Right renal cortex interstitium (tissue), 3 donors: ENCODE measurements around the gene PSAP. TPM values are rescaled to one million over a fixed set of nuclear protein-coding genes. Genes with fewer than 3 reads are reported as not detected.

ENCODE experiments used
- DNase-seq, 3 donors: peaks; one replicate each; pipeline ENCODE4 v3.0.0-alpha.2; 2013; ENCODE audit warnings: low read depth in 3 of 3, low spot score in 2 of 3
- polyA plus RNA-seq, 3 donors: library from polyadenylated mRNA; unstranded; fragments of 120-200 nt; gene quantifications; one replicate each; pipeline ENCODE4 v1.2.1, GENCODE V29; 2013; ENCODE audit not compliant: insufficient read length in 3 of 3

The PSAP gene
- polyA plus RNA-seq, 3 donors = 903 to 920 (median 909) TPM

DNA sequence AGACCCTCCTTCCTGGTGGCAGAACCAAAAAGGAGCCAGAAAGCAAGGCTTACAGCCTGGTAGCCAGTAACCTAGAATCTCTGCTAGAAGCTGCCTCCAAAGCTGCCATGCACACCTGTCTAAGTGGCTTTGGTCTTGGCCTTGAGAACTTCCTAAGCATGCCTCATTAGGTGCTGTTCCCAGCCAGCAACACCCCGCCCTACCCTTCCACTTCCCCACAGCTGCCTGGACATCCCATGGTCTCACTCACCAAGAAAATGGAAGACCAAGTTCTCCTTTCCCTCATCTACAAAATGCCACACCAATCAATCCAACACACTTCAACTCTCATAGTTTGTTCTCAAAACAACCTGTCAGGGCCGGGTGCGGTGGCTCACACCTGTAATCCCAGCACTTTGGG is 4.2 kb downstream of the PSAP start:
- DNase-seq = no peak

DNA sequence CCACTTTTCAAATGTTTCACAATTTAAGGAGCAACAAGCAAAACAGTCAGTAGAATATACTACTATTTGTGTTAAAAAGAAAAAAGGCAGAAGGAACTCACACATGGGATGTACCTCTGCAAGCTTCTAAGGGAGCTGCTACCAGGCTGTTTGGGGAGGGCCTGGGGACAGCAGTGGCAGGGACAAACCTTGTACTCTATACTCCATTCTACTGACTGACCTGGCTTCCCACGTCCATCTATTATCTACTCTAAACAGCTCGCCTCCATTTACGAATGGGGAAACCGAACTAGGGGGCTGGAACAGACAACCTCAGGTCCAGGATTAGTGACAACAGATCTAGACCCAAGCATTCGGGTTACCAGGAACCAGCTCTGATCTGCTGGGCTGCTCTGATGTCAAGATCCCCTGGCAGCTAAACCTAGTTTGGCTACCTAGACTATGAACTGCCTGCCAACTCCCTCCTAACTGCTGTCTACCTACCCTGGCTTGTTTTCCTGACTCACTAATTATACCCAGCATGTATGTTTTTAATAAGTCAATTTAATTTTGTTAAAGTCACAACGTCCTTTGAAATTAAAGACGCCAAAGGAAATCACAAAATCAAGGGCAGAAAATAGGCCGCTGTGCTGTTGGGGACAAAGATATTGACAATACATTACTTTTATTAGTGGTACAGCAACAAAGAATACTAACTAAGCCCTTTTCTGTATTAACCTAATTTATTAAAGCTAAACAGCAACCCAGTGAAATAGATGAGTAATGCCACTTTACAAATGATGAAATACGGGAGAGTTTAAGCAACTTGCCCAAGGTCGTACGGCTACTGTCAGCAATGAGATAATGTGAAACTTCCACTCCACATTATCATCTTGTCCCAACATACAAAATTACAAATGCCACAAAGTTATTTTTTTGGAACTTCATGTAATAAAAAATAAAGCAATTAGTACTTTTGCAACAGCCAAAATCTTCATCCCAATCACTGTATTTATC is 5.3 kb downstream of the PSAP start:
- no peak for DNase-seq

DNA sequence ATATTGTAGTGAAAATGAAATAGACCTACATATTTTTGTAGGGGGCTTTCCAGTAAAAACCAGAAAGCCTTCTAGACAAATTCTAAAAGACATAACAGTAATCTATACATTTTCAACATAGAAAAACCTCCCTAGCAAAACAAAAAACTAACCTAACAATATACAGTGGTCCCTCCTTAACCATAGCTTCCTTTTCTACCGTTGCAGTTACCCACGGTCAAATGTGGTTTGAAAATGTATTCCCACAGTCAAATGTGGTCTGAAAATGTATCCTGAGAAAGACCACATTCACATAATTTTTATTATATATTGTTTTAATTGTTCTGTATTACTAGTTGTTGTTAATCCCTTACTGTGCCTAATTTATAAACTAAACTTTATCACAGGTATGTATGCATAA is 6.4 kb downstream of the PSAP start:
- no peak for DNase-seq

DNA sequence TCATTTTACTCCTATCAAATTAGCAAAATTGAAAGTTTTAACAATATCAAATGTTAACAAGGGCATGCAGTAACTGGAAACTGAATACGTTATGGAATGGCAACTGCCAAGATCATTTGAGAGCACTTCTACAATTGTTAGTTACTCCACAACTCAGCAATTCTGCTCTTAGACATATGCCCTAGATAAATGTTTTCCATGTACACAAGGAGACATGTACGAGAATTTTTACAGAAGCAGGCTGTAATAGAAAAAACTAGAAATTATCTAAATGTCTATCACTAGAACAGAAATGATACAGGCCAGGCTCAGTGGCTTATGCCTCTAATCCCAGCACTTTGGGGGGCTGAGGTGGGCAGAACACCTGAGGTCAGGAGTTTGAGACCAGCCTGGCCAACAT is 7.0 kb downstream of the PSAP start:
- no peak for DNase-seq

DNA sequence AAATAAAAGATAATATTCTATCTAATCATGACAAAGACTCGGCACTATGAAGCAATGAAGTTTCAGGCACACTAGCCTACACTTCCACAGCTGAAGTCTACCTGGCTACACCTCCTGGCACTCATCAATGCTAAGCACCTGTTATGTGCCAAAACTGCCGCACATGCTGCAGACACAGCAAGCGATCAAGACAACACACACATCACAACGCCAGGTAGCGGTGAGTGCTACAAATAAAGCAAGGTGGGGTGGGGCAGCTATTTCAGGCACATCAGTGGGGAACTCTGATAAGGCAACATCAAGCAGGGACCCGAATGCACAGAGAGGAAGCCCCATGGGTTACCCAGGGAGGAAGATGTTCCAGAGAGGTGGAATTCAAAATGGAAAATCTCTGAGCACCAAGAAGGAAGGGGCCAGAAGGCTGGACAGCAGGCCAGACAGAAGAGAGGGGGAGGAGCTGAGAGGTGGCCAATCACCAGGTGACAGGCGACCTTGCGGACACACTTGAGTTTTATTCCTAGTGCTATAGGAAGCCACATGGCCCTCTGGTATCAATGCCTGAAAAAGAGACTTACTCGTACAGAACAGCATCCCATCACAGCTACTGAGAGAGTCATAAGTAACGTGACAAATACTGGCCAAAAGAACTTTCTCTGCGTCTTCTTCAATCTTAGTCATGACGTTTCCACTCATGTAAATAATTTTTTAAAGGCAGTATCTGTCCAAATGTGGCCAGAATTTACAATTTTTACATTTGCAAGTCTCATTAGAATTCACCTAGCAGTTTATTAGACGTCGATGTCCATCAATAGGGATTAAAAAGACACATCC is 8.0 kb downstream of the PSAP start:
- DNase-seq = no peak

DNA sequence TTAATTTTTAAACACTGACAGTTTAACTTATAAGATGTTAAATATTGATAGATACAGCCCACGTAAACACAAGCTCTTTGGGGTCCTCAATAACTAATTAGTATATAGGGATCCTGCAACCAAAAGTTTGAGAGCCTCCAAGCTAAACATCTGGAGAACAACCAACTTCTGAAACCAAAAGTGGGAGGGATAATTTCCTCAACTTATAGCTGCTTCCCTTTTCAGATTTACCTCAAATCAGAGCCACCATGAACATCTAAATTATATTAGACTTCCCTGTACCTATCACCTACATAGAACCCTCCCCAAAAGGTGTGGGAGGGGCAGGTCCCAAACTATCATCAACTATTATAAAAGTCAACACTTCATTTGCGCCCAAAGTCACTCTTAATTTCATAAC is 8.6 kb downstream of the PSAP start:
- no peak for DNase-seq

DNA sequence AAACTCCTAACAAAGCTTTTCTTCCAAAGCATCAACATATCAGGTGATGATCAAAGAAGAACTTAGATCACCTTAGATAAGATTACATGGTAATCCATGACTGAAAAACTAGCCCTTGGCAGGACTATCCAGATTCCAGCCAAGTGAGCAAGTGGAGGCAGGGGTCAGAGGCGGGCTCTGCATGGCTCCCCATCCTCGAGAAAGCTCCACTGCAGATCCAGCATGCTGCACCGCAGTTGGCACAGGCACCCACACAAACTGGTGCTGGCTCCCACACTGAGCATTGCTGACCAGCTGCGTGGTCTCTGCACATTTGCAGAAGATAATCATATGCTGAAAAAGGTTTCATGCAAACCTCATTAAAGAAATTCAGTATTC is 10.1 kb downstream of the PSAP start:
- DNase-seq = no peak

DNA sequence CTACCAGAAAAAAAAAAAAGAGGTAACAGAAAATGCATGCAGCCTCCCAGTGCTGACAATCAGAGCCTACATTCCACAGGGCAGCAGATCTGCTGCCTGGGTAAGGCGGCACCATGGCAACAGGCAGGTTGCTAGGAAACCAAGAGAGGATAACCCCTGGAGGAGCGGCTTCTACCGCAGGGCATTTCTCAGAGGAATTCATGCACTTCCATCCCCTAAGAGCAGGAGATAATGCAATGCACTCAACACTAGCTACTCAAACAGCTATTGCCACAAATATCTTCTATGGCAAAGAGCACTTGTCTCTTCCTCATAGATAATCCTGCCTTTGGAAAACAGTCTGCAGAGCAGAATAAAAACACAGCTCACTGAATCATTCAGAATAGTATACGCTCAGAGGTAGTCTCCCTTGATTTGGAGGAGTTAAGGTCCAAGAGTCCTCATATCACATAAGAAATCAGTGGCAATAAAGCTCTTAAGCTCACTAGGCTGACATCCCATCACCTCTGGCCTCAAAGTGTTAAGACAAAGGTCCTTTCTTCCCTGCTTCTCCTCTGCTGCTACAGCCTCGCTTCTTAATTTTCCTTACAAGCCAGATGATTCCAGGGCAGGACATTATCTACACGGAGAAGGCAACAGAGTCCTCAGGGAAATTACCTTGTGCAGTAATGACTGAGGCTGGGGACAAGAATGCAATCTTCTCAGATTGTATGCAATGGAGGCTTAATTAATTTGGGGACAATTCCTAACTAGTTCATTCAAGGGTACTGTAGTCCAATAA is 10.7 kb downstream of the PSAP start:
- DNase-seq = peak in 2 of 3 donors; percentile 70 to 84

DNA sequence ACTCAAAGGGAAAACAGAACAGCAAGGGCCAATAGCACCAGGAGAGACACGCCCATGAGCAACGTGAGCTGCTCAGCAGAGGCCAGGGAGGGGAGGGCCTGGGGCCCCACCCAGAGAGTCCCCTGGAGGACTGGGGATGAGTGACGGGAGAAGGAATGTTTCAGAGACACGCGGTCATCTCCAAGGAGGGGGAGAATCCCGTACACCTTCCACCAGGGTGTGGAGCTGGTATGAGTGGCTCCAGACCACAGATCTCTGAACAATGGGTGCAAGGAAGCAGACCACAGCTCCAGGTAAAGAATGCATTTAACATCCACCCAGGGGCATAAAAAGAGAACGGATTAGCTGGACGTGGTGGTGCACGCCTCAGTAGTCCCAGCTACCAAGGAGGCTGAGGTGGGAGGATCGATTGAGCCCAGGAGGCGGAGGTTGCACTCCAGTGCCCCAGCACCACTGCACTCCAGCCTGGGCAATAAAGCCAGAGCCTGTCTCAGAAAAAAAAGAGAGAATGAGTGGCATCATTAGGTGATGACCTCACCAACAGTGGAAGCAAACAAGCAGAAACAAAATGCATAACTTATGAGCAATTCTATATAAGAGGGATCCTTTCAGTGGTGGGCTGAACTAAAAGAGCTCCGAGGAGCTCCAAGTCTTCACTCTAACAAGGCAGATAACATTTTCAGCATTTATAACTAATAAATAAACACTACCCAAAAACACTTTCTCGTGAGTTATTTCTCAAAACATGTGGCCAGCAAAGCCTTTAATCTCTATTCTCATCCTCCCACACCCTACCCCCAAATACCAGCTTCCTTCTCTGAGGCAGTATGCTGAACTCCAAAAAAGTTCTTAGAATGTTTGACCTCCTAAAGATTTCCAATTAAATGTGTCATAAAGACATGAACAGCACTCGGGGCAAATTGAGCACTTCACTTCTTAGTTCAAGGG is 12.5 kb downstream of the PSAP start:
- DNase-seq = no peak

DNA sequence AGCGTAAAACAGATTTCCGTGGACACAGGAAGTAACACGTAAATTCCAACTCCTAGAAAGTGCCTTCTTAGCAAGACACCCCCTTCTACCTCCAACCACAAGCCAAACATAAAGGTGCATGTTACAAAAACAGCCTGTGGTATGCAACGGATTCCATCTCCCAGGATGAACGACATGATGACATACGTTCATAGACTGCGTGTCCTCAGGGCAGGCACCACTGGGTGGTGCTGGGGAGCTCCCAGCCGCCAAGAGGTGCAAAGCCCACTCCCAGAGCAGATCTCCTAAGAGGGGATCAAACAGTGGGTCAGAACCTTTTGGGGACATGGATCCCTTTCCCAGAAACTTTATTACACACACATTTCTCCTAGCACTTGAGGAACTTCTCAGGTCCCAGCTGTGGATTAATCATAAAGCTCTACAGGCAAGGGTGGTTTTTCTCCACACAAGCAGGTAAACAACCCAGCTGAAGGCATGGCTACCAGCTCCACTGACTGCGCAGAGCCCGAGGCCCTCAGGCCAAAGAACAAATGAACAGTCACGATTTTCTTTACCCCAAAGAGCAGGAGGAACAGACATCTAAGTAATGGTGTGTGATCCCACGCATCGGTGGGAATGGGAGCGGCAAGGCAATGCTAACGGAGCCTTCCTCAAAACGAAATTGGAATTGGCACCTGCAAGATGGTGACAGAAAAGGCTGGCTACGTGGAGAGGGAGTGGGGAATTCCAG is 13.8 kb downstream of the PSAP start:
- no peak for DNase-seq

DNA sequence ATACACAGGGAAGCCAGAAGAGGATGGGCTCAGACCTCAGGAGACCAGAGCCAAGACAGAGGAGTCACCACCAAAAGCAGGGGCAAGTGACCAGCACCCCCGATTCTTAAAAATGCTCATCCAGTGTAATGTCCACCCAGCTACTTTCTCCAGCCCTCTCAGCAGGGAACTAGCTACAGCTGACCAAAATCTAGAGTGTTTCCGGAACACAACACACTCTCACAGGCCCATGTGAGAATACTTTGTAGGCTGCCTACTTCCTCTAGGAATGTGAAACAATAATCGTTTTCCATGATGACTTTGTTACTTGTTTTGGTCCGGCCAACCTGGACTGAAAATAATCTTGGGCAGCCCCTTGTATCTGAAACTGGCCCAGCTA is 14.5 kb downstream of the PSAP start:
- no peak for DNase-seq

DNA sequence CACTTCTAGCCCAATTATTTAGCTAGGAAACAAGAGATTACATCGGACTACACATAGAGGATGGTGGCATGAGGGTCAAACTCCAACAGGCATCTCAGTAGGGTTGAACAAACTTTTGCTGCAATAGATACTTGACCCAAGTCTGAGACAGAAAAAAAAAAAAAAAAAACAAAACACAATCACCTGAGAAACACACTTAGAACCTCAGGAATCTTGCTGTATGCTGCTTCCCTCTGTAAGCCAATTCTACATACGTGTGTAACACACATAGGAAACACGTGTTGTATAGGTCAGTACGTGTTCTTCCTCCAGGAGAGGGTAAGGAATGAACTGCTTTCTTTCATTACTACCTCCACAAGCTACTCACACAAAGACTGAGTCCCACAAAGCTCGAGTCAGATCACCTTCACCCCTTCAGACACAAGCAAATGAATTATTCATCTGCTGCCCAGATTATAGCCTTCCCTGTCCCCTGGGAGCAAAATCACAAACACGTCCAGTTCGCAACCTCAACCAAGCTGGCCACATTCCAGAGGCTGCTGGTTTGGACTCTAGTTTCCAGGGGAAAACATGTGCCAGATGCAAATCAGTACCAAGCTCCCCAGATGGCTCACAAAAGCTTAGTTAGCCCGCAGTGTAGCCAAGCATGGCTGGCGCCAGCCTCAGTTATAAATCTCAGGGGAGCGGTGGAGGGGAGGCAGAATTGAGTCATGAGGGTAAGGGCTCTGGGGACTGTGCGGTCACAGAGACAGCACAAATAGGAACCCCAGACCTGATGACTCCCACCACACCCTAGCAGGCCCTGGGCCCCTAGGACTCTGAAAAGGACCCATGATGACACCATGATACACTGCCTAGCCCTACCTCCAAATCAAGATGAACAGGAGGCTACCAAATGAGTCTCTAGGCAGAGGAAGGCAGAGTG is 15.1 kb downstream of the PSAP start:
- peak in 2 of 3 donors; percentile 69 to 76 for DNase-seq

DNA sequence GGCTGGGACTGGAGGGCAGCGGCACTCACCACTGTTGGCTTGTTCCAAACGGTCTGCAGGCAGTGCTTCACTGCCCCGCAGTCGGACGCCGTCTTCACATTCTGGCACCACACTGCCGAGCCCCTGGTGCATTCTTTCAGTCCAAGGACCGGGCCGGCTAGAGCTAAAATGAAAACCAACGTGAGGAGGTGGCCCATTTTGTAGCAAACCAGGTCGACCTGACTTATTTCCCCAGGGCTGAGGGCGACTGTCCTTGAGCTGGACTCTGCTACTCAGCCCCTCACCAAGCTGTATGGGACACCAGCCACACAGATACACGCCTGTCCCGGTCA is 16.7 kb downstream of the PSAP start:
- DNase-seq = no peak

DNA sequence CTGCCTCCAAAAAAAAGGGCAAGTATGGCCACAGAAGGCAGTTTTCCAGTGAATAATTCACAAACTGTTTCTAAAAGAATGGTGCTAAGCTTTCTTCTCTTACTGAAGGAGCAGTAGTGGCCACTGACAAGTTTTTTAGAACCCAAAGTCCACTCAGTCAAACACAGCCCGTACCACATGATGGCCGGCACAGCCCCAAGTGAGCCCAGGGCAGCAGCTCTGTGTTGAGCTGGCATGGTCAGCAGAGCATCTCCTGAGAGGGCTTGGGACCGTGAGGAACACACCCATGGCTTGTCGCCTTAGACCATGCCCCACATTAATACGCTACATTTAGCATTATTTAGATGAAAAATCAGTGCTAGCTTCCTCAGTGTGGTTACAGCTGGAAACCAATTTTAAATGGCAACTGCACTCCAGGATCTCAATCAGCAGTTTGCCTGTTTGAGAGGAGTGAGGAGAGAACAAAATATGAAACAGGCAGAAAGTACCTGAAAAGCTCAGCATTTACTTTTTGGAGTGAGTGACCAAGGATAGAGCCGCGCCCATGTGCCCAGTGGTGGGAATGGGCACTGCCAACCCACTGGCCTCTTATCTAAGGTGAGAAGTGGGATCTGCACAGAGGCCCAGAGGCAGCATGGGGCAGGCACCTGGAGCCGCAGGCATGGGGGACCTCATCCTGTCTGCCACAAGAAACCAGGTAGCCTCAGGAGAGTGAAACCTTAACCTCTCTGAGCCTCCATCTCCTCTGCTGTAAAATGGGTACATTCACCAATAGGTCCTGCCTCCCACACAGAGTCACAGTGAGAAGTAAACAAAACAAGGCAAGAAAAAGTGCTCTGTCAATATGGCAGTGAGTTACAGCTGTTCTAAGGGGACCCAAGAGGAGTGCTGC is 17.4 kb downstream of the PSAP start:
- no peak for DNase-seq

DNA sequence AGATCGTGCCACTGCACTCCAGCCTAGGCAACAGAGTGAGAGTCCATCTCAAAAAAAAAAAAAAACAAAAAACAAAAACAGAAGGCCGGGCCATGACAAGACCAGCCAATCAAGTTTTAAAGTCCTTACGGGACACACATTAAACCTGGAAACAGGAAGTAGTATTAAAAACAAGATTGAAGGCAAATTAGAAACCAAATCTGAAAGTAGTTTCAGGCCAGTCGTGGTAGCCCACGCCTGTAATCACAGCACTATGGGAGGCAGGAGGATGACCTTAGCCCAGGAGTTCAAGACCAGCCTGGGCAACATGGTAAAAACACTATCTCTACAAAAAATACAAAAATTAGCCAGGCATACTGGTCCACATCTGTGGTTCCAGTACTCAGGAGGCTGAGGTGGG is 18.1 kb downstream of the PSAP start:
- DNase-seq = no peak

DNA sequence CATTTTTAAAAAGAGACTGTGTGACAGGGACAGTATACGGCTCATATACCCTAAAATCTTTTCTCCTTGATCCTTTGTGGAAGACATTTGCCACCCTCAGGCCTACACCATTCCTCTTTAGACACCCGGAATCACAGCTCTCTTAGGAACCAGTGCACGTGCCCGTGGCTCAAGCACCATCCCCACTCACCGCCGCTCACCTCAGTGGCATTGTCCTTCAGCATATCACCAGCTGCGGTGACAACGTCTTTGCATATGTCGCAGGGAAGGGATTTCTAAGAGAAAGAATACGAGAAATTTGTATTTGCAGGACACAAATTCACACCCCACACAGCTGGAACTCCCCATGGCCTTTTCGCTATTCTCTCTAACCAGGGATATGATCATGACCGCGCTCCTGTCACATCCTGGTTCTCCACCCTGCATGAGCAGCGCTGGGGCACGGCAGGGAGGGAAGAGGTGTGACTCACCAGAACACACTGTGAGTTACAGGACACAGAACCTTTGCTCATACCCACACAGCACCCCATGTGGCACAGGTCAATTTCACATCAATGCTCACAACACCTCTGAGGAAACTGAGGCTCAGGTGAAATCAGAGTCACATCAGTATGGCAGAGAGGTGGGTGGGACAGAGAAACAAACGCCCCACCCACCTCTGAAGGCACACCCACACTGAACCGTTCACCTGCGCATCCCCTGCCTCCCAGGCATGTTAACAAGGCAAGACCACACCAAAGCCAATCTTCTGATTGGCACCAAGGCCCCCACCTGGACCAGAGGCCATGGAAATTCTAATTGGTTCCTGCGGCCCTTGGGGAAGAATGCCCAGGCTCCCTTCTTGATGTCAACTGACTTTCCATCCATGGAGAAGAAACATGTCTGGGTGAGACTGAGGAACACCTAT is 19.2 kb downstream of the PSAP start:
- no peak for DNase-seq
